Measurements from ENCODE around the gene KIAA0825.

The KIAA0825 gene

DNA sequence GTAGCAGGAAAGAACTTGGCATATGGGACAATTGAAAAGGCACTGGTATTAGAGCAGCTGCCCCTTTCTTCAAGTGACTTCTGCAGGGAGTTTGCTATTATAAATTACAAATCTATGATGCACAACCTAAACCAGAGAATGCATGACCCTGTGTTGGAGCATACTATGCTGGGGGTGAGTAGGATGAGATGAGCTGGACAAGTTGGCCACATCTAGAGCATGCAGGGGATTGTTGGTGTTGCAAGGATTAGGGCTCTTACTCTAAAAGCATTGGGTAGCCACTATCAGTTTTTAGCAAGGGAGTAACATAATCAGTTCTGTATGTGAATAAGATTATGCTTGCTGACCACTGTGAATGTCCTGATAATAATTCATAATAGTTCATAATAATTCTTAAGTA, 186.7 kb downstream of the KIAA0825 start:
- Histone ChIP-seq H3K9me3 (ENCODE audit: control insufficient read depth, low read length) (no peaks in the 10 kb centered on the region), H3K4me3 (ENCODE audit: extremely low read depth, insufficient read depth, low read length, poor library complexity, severe bottlenecking) (no peak overlapping the region), H3K36me3 (ENCODE audit: control insufficient read depth, insufficient read depth, low read length) (no peaks in the 10 kb centered on the region), H3K27ac (ENCODE audit: low read depth, low read length, severe bottlenecking) (no peak overlapping the region), H3K4me1 (ENCODE audit: control insufficient read depth, insufficient read depth, low read length, poor library complexity, severe bottlenecking) (no peaks in the 10 kb centered on the region)

DNA sequence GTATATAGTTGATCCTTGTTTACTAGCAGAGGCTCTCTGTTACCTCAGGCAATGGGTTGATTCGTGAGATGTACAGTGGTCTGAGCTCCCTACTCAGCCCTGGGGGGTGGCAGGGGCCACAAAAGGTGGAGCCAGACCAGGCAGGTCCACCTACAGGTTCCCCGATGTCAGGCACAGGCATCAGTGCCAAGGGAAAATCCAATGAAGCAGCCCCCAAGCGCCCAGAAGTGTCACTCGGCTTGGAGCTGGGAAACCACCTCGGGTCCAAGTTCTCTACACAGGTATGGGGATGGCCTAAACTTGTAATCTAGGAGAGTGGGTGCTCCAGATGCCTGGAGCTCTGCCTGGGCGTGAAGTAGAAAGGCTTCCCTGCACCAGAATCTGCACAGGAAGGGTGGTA, 188.8 kb downstream of the KIAA0825 start:
- Histone ChIP-seq H3K9me3 (ENCODE audit: control insufficient read depth, low read length) (no peaks in the 10 kb centered on the region), H3K27ac (ENCODE audit: low read depth, low read length, severe bottlenecking) (no peak overlapping the region), H3K4me3 (ENCODE audit: extremely low read depth, insufficient read depth, low read length, poor library complexity, severe bottlenecking) (no peak overlapping the region), H3K4me1 (ENCODE audit: control insufficient read depth, insufficient read depth, low read length, poor library complexity, severe bottlenecking) (no peaks in the 10 kb centered on the region), H3K36me3 (ENCODE audit: control insufficient read depth, insufficient read depth, low read length) (no peaks in the 10 kb centered on the region)
- 85 to 90% methylated on average over 4 to 6 of the region's 6 CpGs for WGBS, 2 experiments (ENCODE audit: insufficient coverage in 2 of 2)

DNA sequence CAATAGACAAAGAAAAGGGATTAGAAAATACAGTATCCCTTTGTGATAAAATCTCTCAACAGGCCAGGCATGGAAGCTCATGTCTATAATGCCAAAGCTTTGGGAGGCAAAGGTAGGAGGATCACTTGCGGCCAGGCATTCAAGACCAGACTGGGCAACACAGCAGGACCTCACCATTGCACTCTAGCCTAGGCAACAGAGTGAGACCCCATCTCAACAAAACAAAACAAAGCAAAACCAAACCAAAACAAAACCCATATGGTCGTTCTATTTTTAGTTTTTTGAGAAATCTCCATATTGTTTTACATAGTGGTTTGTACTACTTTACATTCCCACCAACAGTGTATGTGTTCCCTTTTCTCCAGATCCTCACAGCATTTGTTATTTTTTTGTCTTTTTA, 193.0 kb downstream of the KIAA0825 start:
- no peaks in the 10 kb centered on the region for H3K9me3 ChIP-seq (ENCODE audit: control insufficient read depth, low read length)
- no peak overlapping the region for H3K4me3 ChIP-seq (ENCODE audit: extremely low read depth, insufficient read depth, low read length, poor library complexity, severe bottlenecking)
- H3K4me1 ChIP-seq (ENCODE audit: control insufficient read depth, insufficient read depth, low read length, poor library complexity, severe bottlenecking): no peaks in the 10 kb centered on the region
- H3K36me3 ChIP-seq (ENCODE audit: control insufficient read depth, insufficient read depth, low read length): no peaks in the 10 kb centered on the region
- no peak overlapping the region for H3K27ac ChIP-seq (ENCODE audit: low read depth, low read length, severe bottlenecking)
- 86% methylated on average over 1 of the region's 2 CpGs; no CpG with 5 or more reads in 1 of the 2 experiments for WGBS, 2 experiments (ENCODE audit: insufficient coverage in 2 of 2)

DNA sequence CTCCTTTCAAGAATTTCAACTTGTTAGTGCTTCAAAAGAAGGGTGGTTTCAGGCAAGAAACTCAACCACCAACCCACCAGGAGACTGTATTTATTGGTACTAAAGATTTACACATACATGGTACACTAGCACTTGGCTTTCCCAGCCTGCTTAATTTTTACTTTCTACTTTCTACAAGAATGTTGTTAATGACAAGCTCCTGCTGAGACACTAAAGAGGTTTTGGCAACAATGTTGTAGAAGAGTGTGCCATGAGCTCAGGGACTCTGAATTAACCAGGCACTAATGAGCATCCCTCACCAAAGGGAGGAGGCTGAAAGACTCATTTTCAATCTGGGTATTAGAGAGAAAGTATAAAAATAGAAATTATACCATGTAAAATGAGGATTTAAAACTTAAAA, 195.0 kb downstream of the KIAA0825 start:
- H3K9me3 ChIP-seq (ENCODE audit: control insufficient read depth, low read length): no peaks in the 10 kb centered on the region
- no peaks in the 10 kb centered on the region for H3K36me3 ChIP-seq (ENCODE audit: control insufficient read depth, insufficient read depth, low read length)
- H3K4me1 ChIP-seq (ENCODE audit: control insufficient read depth, insufficient read depth, low read length, poor library complexity, severe bottlenecking): no peaks in the 10 kb centered on the region
- no peak overlapping the region for H3K4me3 ChIP-seq (ENCODE audit: extremely low read depth, insufficient read depth, low read length, poor library complexity, severe bottlenecking)
- H3K27ac ChIP-seq (ENCODE audit: low read depth, low read length, severe bottlenecking): no peak overlapping the region

DNA sequence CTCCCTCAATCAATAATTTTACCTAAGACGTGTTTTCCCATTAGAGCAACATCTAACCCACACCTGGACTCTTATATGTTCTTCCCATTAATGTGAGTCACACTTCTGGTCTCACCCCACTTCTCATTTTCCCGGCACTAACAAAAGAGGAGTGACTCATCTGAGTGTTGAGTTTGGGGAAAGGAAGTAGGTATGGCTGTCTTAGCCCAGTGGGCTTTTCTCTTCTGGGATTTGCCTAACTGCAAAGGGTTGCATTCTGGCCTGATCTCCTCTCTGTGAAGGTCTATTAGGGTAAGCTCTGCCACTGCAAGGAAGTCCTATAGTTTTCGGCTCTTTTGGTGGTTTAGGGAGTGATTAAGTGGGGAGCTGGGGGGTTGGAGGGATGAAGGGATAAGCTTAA, 195.6 kb downstream of the KIAA0825 start:
- no peaks in the 10 kb centered on the region for H3K9me3 ChIP-seq (ENCODE audit: control insufficient read depth, low read length)
- WGBS, 2 experiments (ENCODE audit: insufficient coverage in 2 of 2): 100% methylated on average over 1 of the region's 3 CpGs

DNA sequence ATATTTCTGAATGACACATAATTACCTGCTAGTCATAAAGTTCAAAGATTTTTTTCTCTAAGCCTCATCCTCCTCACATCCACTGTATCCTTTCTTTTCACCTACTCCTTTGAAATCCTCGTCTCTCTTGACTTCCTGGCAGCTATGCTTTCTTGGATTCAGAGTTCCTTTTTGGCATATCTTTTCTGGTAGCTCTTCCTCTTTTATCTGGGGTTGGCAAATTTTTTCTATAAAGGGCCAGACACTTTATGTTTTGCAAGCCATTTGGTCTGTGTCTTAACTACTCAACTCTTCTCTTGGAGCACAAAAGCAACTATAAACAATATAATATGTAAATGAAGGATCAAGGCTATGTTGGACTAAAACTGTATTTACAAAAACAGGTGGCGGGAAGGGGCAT, 197.5 kb downstream of the KIAA0825 start:
- Histone ChIP-seq H3K4me1 (ENCODE audit: control insufficient read depth, insufficient read depth, low read length, poor library complexity, severe bottlenecking) (no peaks in the 10 kb centered on the region), H3K9me3 (ENCODE audit: control insufficient read depth, low read length) (no peaks in the 10 kb centered on the region), H3K27ac (ENCODE audit: low read depth, low read length, severe bottlenecking) (no peak overlapping the region), H3K36me3 (ENCODE audit: control insufficient read depth, insufficient read depth, low read length) (no peaks in the 10 kb centered on the region), H3K4me3 (ENCODE audit: extremely low read depth, insufficient read depth, low read length, poor library complexity, severe bottlenecking) (no peak overlapping the region)
- WGBS, 2 experiments (ENCODE audit: insufficient coverage in 2 of 2): 95% methylated on average over 2 of the region's 2 CpGs; no CpG with 5 or more reads in 1 of the 2 experiments

More for the DNA sequence above, 195.6 kb downstream of the KIAA0825 start:
- no peak overlapping the region for H3K27ac ChIP-seq (ENCODE audit: low read depth, low read length, severe bottlenecking)
- H3K4me3 ChIP-seq (ENCODE audit: extremely low read depth, insufficient read depth, low read length, poor library complexity, severe bottlenecking): no peak overlapping the region
- H3K36me3 ChIP-seq (ENCODE audit: control insufficient read depth, insufficient read depth, low read length): no peaks in the 10 kb centered on the region
- H3K4me1 ChIP-seq (ENCODE audit: control insufficient read depth, insufficient read depth, low read length, poor library complexity, severe bottlenecking): no peaks in the 10 kb centered on the region

DNA sequence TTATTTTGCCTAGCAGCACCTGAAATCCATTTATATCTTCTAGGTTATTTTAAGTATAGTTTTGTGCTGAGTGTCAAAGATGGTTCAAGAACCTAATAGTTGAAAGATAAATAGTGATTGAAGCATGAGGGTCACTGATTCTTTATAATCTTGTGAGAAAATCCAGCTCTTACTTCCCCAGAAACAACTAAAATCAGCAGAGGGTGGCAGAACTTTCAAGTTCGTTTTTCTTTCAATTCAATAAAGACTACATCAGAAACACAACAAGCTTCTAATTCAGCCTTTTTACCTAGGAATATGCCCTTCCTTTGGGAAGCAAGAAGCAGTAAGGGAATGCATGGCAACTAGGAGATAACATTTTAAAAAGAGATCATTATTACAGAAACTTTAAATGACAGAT, 202.6 kb downstream of the KIAA0825 start:
- Histone ChIP-seq H3K36me3 (ENCODE audit: control insufficient read depth, insufficient read depth, low read length) (no peaks in the 10 kb centered on the region), H3K27ac (ENCODE audit: low read depth, low read length, severe bottlenecking) (no peak overlapping the region), H3K4me3 (ENCODE audit: extremely low read depth, insufficient read depth, low read length, poor library complexity, severe bottlenecking) (no peak overlapping the region), H3K9me3 (ENCODE audit: control insufficient read depth, low read length) (no peaks in the 10 kb centered on the region), H3K4me1 (ENCODE audit: control insufficient read depth, insufficient read depth, low read length, poor library complexity, severe bottlenecking) (no peaks in the 10 kb centered on the region)
- 83% methylated on average over 1 of the region's 1 CpG; no CpG with 5 or more reads in 1 of the 2 experiments for WGBS, 2 experiments (ENCODE audit: insufficient coverage in 2 of 2)

DNA sequence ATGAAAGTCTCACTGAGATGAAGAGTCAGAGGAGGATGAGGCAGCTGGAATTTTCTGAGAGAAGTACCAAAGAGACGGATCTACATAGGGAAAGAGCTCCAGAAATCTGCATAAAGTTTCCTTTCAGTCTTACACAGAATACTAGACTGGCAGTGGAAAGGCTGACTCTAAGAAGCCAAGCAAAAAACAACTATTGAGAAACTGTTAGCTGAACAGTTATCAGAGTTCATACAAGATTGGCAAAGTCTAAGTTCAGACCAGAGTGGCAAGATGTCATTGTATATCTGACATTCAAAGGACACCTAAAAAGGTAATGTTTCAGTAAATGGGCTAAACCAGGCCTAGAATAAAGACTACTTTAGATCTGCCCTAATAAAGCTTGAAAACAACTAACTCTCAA, 209.0 kb downstream of the KIAA0825 start:
- H3K4me3 ChIP-seq (ENCODE audit: extremely low read depth, insufficient read depth, low read length, poor library complexity, severe bottlenecking): no peak overlapping the region
- no peak overlapping the region for H3K27ac ChIP-seq (ENCODE audit: low read depth, low read length, severe bottlenecking)

DNA sequence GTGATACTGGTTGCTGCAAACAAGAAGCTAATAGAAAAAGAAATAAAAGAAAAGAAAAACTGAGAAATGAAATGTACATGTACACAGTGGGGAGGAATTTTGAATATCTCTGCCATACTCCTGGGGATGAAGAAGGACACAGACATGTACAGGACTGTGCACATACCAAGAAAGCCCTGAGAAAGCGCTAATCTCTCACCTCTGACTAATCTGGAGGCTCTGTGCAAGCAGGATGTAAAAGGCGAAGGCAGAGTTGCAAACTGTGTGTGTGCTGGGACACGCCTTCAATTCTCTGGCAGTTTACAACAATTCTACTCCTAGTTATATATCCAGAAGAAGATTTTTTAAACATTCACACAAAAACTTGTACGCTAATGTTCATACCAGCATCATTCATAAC, 211.4 kb downstream of the KIAA0825 start:
- H3K27ac ChIP-seq (ENCODE audit: low read depth, low read length, severe bottlenecking): no peak overlapping the region
- no peak overlapping the region for H3K4me3 ChIP-seq (ENCODE audit: extremely low read depth, insufficient read depth, low read length, poor library complexity, severe bottlenecking)
- whole genome bisulfite sequencing, 2 experiments (ENCODE audit: insufficient coverage in 2 of 2): 90 to 100% methylated on average over 1 to 2 of the region's 4 CpGs
- H3K9me3 ChIP-seq (ENCODE audit: control insufficient read depth, low read length): no peaks in the 10 kb centered on the region
- H3K4me1 ChIP-seq (ENCODE audit: control insufficient read depth, insufficient read depth, low read length, poor library complexity, severe bottlenecking): no peaks in the 10 kb centered on the region
- H3K36me3 ChIP-seq (ENCODE audit: control insufficient read depth, insufficient read depth, low read length): no peaks in the 10 kb centered on the region

More for the DNA sequence above, 209.0 kb downstream of the KIAA0825 start:
- H3K9me3 ChIP-seq (ENCODE audit: control insufficient read depth, low read length): no peaks in the 10 kb centered on the region
- H3K36me3 ChIP-seq (ENCODE audit: control insufficient read depth, insufficient read depth, low read length): no peaks in the 10 kb centered on the region
- H3K4me1 ChIP-seq (ENCODE audit: control insufficient read depth, insufficient read depth, low read length, poor library complexity, severe bottlenecking): no peaks in the 10 kb centered on the region
- 88 to 100% methylated on average over 1 of the region's 1 CpG for WGBS, 2 experiments (ENCODE audit: insufficient coverage in 2 of 2)

DNA sequence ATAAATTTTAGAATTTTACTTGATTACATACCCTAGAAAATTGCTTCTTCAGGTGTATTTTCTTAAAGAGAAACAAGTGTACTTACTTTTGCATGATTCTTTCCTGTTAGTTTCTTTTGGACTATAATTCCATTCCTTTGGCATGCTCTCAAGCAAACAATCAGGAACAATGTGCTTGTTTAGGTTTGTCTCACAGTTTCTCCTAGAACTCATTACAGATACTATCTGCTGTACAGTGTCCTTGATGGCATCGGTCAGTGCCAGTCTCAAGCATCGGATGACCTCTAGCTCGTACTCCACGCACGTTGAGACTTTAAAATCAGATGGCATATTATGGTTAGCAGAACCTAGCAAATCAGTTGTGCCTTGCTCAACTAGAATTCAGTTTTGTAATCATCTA, 214.9 kb downstream of the KIAA0825 start:
- no peaks in the 10 kb centered on the region for H3K4me1 ChIP-seq (ENCODE audit: control insufficient read depth, insufficient read depth, low read length, poor library complexity, severe bottlenecking)
- no peaks in the 10 kb centered on the region for H3K36me3 ChIP-seq (ENCODE audit: control insufficient read depth, insufficient read depth, low read length)
- WGBS, 2 experiments (ENCODE audit: insufficient coverage in 2 of 2): 86% methylated on average over 5 of the region's 5 CpGs; no CpG with 5 or more reads in 1 of the 2 experiments
- no peak overlapping the region for H3K27ac ChIP-seq (ENCODE audit: low read depth, low read length, severe bottlenecking)
- no peaks in the 10 kb centered on the region for H3K9me3 ChIP-seq (ENCODE audit: control insufficient read depth, low read length)
- H3K4me3 ChIP-seq (ENCODE audit: extremely low read depth, insufficient read depth, low read length, poor library complexity, severe bottlenecking): no peak overlapping the region

DNA sequence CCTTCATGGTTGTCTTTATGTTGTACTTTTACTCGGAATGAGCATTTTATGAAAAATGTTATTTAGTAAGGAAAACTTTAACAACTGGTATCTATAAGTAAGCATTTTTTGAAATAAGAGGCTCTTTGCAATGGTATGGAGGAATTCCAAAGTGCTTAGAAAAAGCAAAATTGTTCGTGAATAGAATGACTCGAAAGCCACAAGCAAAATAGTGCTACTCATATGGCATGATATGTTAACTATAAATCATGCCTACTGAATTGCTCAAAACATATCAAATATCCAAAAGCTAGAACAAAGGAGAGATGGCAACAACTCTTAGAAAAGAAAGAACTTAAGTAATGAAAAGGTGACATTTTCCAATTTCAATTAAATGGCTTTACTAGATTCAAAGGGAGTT, 216.3 kb downstream of the KIAA0825 start:
- no peaks in the 10 kb centered on the region for H3K36me3 ChIP-seq (ENCODE audit: control insufficient read depth, insufficient read depth, low read length)
- no peak overlapping the region for H3K27ac ChIP-seq (ENCODE audit: low read depth, low read length, severe bottlenecking)
- no peaks in the 10 kb centered on the region for H3K9me3 ChIP-seq (ENCODE audit: control insufficient read depth, low read length)
- H3K4me3 ChIP-seq (ENCODE audit: extremely low read depth, insufficient read depth, low read length, poor library complexity, severe bottlenecking): no peak overlapping the region
- WGBS, 2 experiments (ENCODE audit: insufficient coverage in 2 of 2): no CpG with 5 or more reads among the region's 3 CpGs
- H3K4me1 ChIP-seq (ENCODE audit: control insufficient read depth, insufficient read depth, low read length, poor library complexity, severe bottlenecking): no peaks in the 10 kb centered on the region

DNA sequence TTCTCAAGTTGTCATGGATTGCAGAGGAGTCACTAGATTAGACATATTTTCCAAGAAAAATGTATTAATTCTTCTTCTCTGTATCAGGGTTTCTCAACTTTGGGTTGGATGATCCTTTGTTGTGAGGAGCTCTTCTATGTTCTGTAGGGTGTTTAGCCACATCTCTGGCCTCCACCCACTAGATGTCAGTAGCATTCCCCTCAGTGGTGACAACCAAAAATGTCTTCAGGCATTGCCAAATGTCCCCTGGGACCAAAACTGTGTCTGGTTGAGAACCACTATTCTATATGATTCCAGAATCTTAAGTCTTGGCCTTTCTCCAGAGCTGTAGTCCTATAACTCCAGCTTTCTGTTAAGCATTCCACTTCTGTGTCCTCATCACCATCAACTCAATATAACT, 220.9 kb downstream of the KIAA0825 start:
- H3K36me3 ChIP-seq (ENCODE audit: control insufficient read depth, insufficient read depth, low read length): no peaks in the 10 kb centered on the region
- no peak overlapping the region for H3K4me3 ChIP-seq (ENCODE audit: extremely low read depth, insufficient read depth, low read length, poor library complexity, severe bottlenecking)
- no peak overlapping the region for H3K27ac ChIP-seq (ENCODE audit: low read depth, low read length, severe bottlenecking)
- H3K9me3 ChIP-seq (ENCODE audit: control insufficient read depth, low read length): no peaks in the 10 kb centered on the region
- H3K4me1 ChIP-seq (ENCODE audit: control insufficient read depth, insufficient read depth, low read length, poor library complexity, severe bottlenecking): no peaks in the 10 kb centered on the region

Data from mesodermal cell (in vitro differentiated cells).